ENCODE measurements around the gene F2RL3. TPM values are rescaled to one million over a fixed set of nuclear protein-coding genes. Genes with fewer than 3 reads are reported as not detected.
"Not testable (repeated sequence)": the region's sequence is repeated elsewhere in the genome, so short reads cannot be mapped to it uniquely, and the experiment has no call there.

Gene F2RL3

DNA sequence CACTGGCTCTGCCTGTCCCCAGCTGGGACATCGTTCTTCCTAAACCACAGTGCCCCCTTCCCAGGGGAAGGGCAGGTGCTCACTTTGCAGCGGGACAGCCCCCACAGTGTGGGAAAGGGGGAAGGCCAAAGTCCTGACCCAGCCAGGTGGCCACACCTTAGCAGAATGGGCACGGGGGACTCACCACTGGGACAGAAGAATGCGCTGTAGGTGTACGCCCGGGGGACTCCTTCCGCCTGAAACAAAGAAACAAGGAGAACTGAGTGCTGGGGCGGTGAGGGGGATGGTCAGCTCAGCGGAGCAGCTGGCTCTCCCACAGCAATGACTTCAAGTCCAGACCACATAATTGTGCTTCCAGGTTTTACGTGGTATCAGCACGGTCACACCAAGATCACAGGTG, 49.4 kb downstream of the F2RL3 start:
- Histone ChIP-seq H3K14ac (ENCODE audit: low read length) (no peak overlapping the region), H3K18ac (ENCODE audit: low read length) (no peak overlapping the region), H3K4me1 (ENCODE audit: control insufficient read depth in 2 of 2, insufficient read depth in 1 of 2, low read depth in 1 of 2, low read length in 2 of 2) (no peaks in the 10 kb centered on the region), H2BK12ac (ENCODE audit: low read length) (no peak overlapping the region), H2BK15ac (ENCODE audit: low read length) (no peak overlapping the region), H3K27ac (replicated peaks; ENCODE audit: low read length) (no peak overlapping the region), H2AFZ (ENCODE audit: low read length) (no peak overlapping the region), H3K4me3 (ENCODE audit: low read length in 2 of 2) (no peak overlapping the region), H3K36me3 (replicated peaks in 1 of 2; ENCODE audit: control insufficient read depth in 2 of 2, insufficient read depth in 2 of 2, low read length in 2 of 2) (peaks cover 0 to 3% of the 10 kb centered on the region in 2 donors), H2BK120ac (ENCODE audit: low read depth, low read length) (no peak overlapping the region), H3K23ac (ENCODE audit: low read depth, low read length, poor library complexity) (no peak overlapping the region), H4K8ac (ENCODE audit: low read depth, low read length) (no peak overlapping the region), H3K4me2 (ENCODE audit: insufficient read depth, low read length, poor library complexity, severe bottlenecking) (no peak overlapping the region), H3K9ac (ENCODE audit: low read depth, low read length, poor library complexity) (no peak overlapping the region), H2AK5ac (ENCODE audit: low read depth, low read length) (no peak overlapping the region), H2BK5ac (ENCODE audit: low read length) (peak overlapping the region; percentile 2), H3K4ac (ENCODE audit: low read length) (no peak overlapping the region), H3K9me3 (replicated peaks in 1 of 2; ENCODE audit: control insufficient read depth in 2 of 2, insufficient read depth in 1 of 2, low read depth in 1 of 2, low read length in 2 of 2) (peaks cover 2 to 8% of the 10 kb centered on the region in 2 donors), H3K27me3 (ENCODE audit: control insufficient read depth in 3 of 3, insufficient read depth in 3 of 3, low read depth in 1 of 3, low read length in 3 of 3) (no peaks in the 10 kb centered on the region), H3K79me1 (ENCODE audit: low read depth, low read length) (peaks cover 2% of the 10 kb centered on the region), H4K91ac (ENCODE audit: low read depth, low read length, poor library complexity) (no peak overlapping the region)
- DNase-seq (ENCODE audit: low spot score), result no peak
- no CpG with 5 or more reads among the region's 11 CpGs for WGBS, 2 donors (ENCODE audit: extremely low coverage in 2 of 2, insufficient read length in 2 of 2, insufficient replicate concordance in 1 of 2)

DNA sequence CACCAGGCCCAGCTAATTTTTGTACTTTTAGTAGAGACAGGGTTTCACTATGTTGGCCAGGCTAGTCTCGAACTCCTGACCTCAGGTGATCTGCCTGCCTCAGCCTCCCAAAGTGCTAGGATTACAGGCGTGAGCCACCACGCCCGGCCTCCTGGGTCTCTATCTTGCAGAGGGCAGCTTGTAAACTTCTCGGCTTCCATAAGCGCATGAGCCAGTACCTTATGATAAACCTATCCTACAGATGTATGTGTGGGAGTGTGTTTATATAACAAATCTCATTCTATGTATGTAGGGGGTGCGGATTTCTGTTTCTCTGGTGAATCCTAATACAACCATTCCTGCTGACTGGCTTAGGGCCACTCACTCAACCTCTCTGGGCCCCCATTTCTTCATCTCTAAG, 51.3 kb downstream of the F2RL3 start:
- H3K9me3 ChIP-seq (replicated peaks in 1 of 2; ENCODE audit: control insufficient read depth in 2 of 2, insufficient read depth in 1 of 2, low read depth in 1 of 2, low read length in 2 of 2); H4K8ac ChIP-seq (ENCODE audit: low read depth, low read length); H2AK5ac ChIP-seq (ENCODE audit: low read depth, low read length); H3K4me3 ChIP-seq (ENCODE audit: low read length in 2 of 2); H3K18ac ChIP-seq (ENCODE audit: low read length); H2BK15ac ChIP-seq (ENCODE audit: low read length); H3K23ac ChIP-seq (ENCODE audit: low read depth, low read length, poor library complexity); DNase-seq (ENCODE audit: low spot score); H2BK120ac ChIP-seq (ENCODE audit: low read depth, low read length); H3K9ac ChIP-seq (ENCODE audit: low read depth, low read length, poor library complexity); H4K91ac ChIP-seq (ENCODE audit: low read depth, low read length, poor library complexity); H2BK12ac ChIP-seq (ENCODE audit: low read length); H3K4ac ChIP-seq (ENCODE audit: low read length); H3K36me3 ChIP-seq (replicated peaks in 1 of 2; ENCODE audit: control insufficient read depth in 2 of 2, insufficient read depth in 2 of 2, low read length in 2 of 2); H3K27ac ChIP-seq (replicated peaks; ENCODE audit: low read length); H3K27me3 ChIP-seq (ENCODE audit: control insufficient read depth in 3 of 3, insufficient read depth in 3 of 3, low read depth in 1 of 3, low read length in 3 of 3); H2AFZ ChIP-seq (ENCODE audit: low read length); H3K4me2 ChIP-seq (ENCODE audit: insufficient read depth, low read length, poor library complexity, severe bottlenecking); H3K14ac ChIP-seq (ENCODE audit: low read length); H3K4me1 ChIP-seq (ENCODE audit: control insufficient read depth in 2 of 2, insufficient read depth in 1 of 2, low read depth in 1 of 2, low read length in 2 of 2); H3K79me1 ChIP-seq (ENCODE audit: low read depth, low read length); H2BK5ac ChIP-seq (ENCODE audit: low read length): not testable (repeated sequence)
- WGBS, 2 donors (ENCODE audit: extremely low coverage in 2 of 2, insufficient read length in 2 of 2, insufficient replicate concordance in 1 of 2), result no CpG with 5 or more reads among the region's 7 CpGs

DNA sequence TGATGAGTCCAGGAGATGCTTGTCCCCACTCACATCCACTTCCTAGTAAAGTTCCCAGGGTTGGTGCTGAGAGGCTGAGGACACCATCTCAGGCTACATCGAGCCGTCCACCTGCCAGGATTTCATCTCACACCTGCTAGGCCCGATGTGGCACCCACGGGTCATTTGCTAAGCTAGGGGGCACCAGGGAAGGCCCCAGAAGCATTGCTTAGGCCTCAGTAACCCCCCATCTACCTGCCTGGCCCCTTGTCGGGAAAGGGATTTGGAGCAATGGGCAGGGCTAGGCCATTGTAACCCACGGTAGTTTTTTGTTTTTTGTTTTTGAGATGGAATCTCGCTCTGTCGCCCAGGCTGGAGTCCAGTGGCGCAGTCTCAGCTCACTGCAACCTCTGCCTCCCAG, 51.8 kb downstream of the F2RL3 start:
- Histone ChIP-seq H3K9ac (ENCODE audit: low read depth, low read length, poor library complexity) (no peak overlapping the region), H3K14ac (ENCODE audit: low read length) (no peak overlapping the region), H3K9me3 (replicated peaks in 1 of 2; ENCODE audit: control insufficient read depth in 2 of 2, insufficient read depth in 1 of 2, low read depth in 1 of 2, low read length in 2 of 2) (peaks cover under 1 to 3% of the 10 kb centered on the region in 2 donors), H3K4ac (ENCODE audit: low read length) (no peak overlapping the region), H2BK120ac (ENCODE audit: low read depth, low read length) (no peak overlapping the region), H3K79me1 (ENCODE audit: low read depth, low read length) (peaks cover 2% of the 10 kb centered on the region), H3K4me2 (ENCODE audit: insufficient read depth, low read length, poor library complexity, severe bottlenecking) (no peak overlapping the region), H2AFZ (ENCODE audit: low read length) (no peak overlapping the region), H3K27ac (replicated peaks; ENCODE audit: low read length) (no peak overlapping the region), H4K8ac (ENCODE audit: low read depth, low read length) (no peak overlapping the region), H3K23ac (ENCODE audit: low read depth, low read length, poor library complexity) (no peak overlapping the region), H2AK5ac (ENCODE audit: low read depth, low read length) (no peak overlapping the region), H2BK15ac (ENCODE audit: low read length) (no peak overlapping the region), H3K4me3 (ENCODE audit: low read length in 2 of 2) (no peak overlapping the region), H2BK5ac (ENCODE audit: low read length) (no peak overlapping the region), H4K91ac (ENCODE audit: low read depth, low read length, poor library complexity) (no peak overlapping the region), H2BK12ac (ENCODE audit: low read length) (no peak overlapping the region), H3K18ac (ENCODE audit: low read length) (no peak overlapping the region), H3K27me3 (ENCODE audit: control insufficient read depth in 3 of 3, insufficient read depth in 3 of 3, low read depth in 1 of 3, low read length in 3 of 3) (no peaks in the 10 kb centered on the region), H3K4me1 (ENCODE audit: control insufficient read depth in 2 of 2, insufficient read depth in 1 of 2, low read depth in 1 of 2, low read length in 2 of 2) (no peaks in the 10 kb centered on the region), H3K36me3 (replicated peaks in 1 of 2; ENCODE audit: control insufficient read depth in 2 of 2, insufficient read depth in 2 of 2, low read length in 2 of 2) (peaks cover 0 to 7% of the 10 kb centered on the region in 2 donors)
- no peak for DNase-seq (ENCODE audit: low spot score)
- whole genome bisulfite sequencing, 2 donors (ENCODE audit: extremely low coverage in 2 of 2, insufficient read length in 2 of 2, insufficient replicate concordance in 1 of 2), result no CpG with 5 or more reads among the region's 9 CpGs

Small RNA genes within 50 kb of the gene (small RNA-seq; reads per million reads assigned to genes)
- gene RN7SL823P (ENCODE audit: insufficient read depth) (not detected), gene RN7SL835P (ENCODE audit: insufficient read depth) (not detected)

All from neuronal stem cell (in vitro differentiated cells).